Endothelial cell of umbilical vein (primary cell): ENCODE measurements around the gene PIK3C2G. TPM values are rescaled to one million over a fixed set of nuclear protein-coding genes. Genes with fewer than 3 reads are reported as not detected.

Experiments used
- BruUV-seq: library from RNA; stranded (reverse); fragments of 400-500 nt; replicated peaks from 2 replicates; lab custom pipeline; 2021; lab: Mats Ljungman, UMichigan
- CTCF ChIA-PET: fragments of 300-600, 350-600 bp; sonication (Branson Sonifier 250); formaldehyde crosslinking; loops from one replicate; lab custom pipeline; 2021; ENCODE audit warnings: antibody characterized with exemption, inconsistent platforms; lab: Charles Lee
- POLR2A ChIA-PET: fragments of 300-600, 350-600 bp; sonication (Branson Sonifier 250); formaldehyde crosslinking; loops from one replicate; lab custom pipeline; 2021; ENCODE audit warnings: antibody characterized with exemption, inconsistent platforms; lab: Charles Lee
- DNase-seq: peaks from one replicate; pipeline ENCODE4 v3.0.0-alpha.2; 2011; ENCODE audit warnings: low read depth, low spot score
- FAIRE-seq: peaks from 2 replicates; lab custom pipeline; 2011; peaks lifted over from hg19 to GRCh38; lab: Jason Lieb, UNC
- H2AFZ ChIP-seq: 2 replicates; pipeline ENCODE4 v1.6.0; 2012; ENCODE audit warnings: low read depth, low read length, control low read depth, inconsistent platforms
- H3K27ac ChIP-seq: 2 replicates; pipeline ENCODE4 v1.5.1; 2011; ENCODE audit warnings: low read depth, mild to moderate bottlenecking, control low read depth, low read length, moderate library complexity; ENCODE audit not compliant: insufficient read depth
- H3K27me3 ChIP-seq, 2 experiments: 2 replicates each; pipeline versions ENCODE4 v1.6.0 to v1.6.1; 2011; ENCODE audit warnings: low read length in 2 of 2, mixed read lengths in 1 of 2; ENCODE audit not compliant: control insufficient read depth in 2 of 2, insufficient read depth in 2 of 2
- H3K36me3 ChIP-seq, 2 experiments: 2 replicates in 1 of 2; 3 replicates in 1 of 2; pipeline ENCODE4 v1.5.1; 2011; ENCODE audit warnings: low read length in 2 of 2, mild to moderate bottlenecking in 1 of 2, moderate library complexity in 1 of 2; ENCODE audit not compliant: control insufficient read depth in 2 of 2, insufficient read depth in 2 of 2; ENCODE audit errors: extremely low read depth in 1 of 2
- H3K4me1 ChIP-seq: 3 replicates; pipeline ENCODE4 v1.5.1; 2011; ENCODE audit warnings: mild to moderate bottlenecking, low read length; ENCODE audit not compliant: control insufficient read depth, insufficient read depth; ENCODE audit errors: extremely low read depth
- H3K4me2 ChIP-seq: 2 replicates; pipeline ENCODE4 v1.6.1; 2011; ENCODE audit warnings: low read length, control low read depth, mixed read lengths; ENCODE audit not compliant: insufficient read depth
- H3K4me3 ChIP-seq, 3 experiments: fragments of 200-600 bp in 1 of 3; sonication (generic), shearing (Covaris generic) in 1 of 3; replicated peaks in 1 of 3; 2 replicates each; pipeline ENCODE4 v1.5.1; 2011 to 2016; ENCODE audit warnings: control low read depth in 3 of 3, low read length in 3 of 3, mild to moderate bottlenecking in 2 of 3, inconsistent platforms in 1 of 3, low read depth in 1 of 3, moderate library complexity in 1 of 3; ENCODE audit not compliant: insufficient read depth in 1 of 3
- H3K79me2 ChIP-seq: 2 replicates; pipeline ENCODE4 v1.6.0; 2012; ENCODE audit warnings: low read length, inconsistent platforms; ENCODE audit not compliant: control insufficient read depth, insufficient read depth
- H3K9ac ChIP-seq: replicated peaks from 2 replicates; pipeline ENCODE3; 2011; ENCODE audit warnings: low read length, control low read depth; ENCODE audit not compliant: insufficient read depth; ENCODE audit errors: extremely low read depth
- H3K9me1 ChIP-seq: replicated peaks from 3 replicates; pipeline ENCODE4 v1.6.0; 2011; ENCODE audit warnings: mild to moderate bottlenecking, low read length; ENCODE audit not compliant: control insufficient read depth, insufficient read depth; ENCODE audit errors: extremely low read depth
- H3K9me3 ChIP-seq: replicated peaks from 2 replicates; pipeline ENCODE4 v1.5.1; 2012; ENCODE audit warnings: low read length, inconsistent platforms; ENCODE audit not compliant: control insufficient read depth, insufficient read depth
- H4K20me1 ChIP-seq: replicated peaks from 2 replicates; pipeline ENCODE3; 2011; ENCODE audit warnings: mild to moderate bottlenecking, low read length; ENCODE audit not compliant: control insufficient read depth, insufficient read depth; ENCODE audit errors: extremely low read depth
- EZH2 ChIP-seq: IDR thresholded peaks from 2 replicates; pipeline ENCODE4 v1.6.1; 2012; ENCODE audit warnings: borderline replicate concordance, low read depth, mild to moderate bottlenecking, moderate library complexity, low read length, inconsistent platforms; ENCODE audit not compliant: severe bottlenecking
- FOS ChIP-seq: IDR thresholded peaks from 2 replicates; pipeline ENCODE4 v1.6.1; 2011; ENCODE audit warnings: mild to moderate bottlenecking, low read length, moderate library complexity, borderline replicate concordance; ENCODE audit not compliant: insufficient read depth
- GATA2 ChIP-seq: IDR thresholded peaks from 2 replicates; pipeline ENCODE4 v1.7.0; 2011; ENCODE audit warnings: low read depth, mild to moderate bottlenecking, moderate library complexity, mixed read lengths, low read length; ENCODE audit not compliant: insufficient read length, insufficient read depth
- JUN ChIP-seq: IDR thresholded peaks from 2 replicates; pipeline ENCODE4 v1.6.1; 2011; ENCODE audit warnings: borderline replicate concordance, low read depth; ENCODE audit not compliant: insufficient read length, insufficient read depth
- MAX ChIP-seq: IDR thresholded peaks from 2 replicates; pipeline ENCODE4 v1.6.1; 2011; ENCODE audit not compliant: insufficient read depth, insufficient read length
- MYC ChIP-seq: IDR thresholded peaks from one replicate; pipeline ENCODE4 v1.6.1; 2011; ENCODE audit warnings: mild to moderate bottlenecking, low read depth, low read length
- POLR2A ChIP-seq: IDR thresholded peaks from 2 replicates; pipeline ENCODE4 v1.6.1; 2012; ENCODE audit warnings: low read depth, mild to moderate bottlenecking, control low read depth, low read length
- POLR2AphosphoS5 ChIP-seq: IDR thresholded peaks from 2 replicates; pipeline ENCODE4 v1.6.1; 2012; ENCODE audit warnings: low read depth, mild to moderate bottlenecking, control low read depth, low read length, moderate library complexity; ENCODE audit not compliant: insufficient read depth
- dilution Hi-C: fragments of 300-500 bp; cut with MboI; formaldehyde crosslinking; loops from one replicate; pipeline ENCODE4 v1.15.0; 2019; ENCODE audit warnings: low sequenced_read_pairs; ENCODE audit not compliant: extremely low pct_ligation_motif_present
- intact Hi-C: fragments of 100-400 bp; cut with micrococcal nuclease; formaldehyde crosslinking; loops from one replicate; pipeline ENCODE4 v1.10.0; 2022
- polyA plus RNA-seq, 4 experiments: library from polyadenylated mRNA; depleted of rRNA in 3 of 4; stranded (reverse) in 3 of 4; unstranded in 1 of 4; fragments of >200 nt; gene quantifications; 2 replicates each; pipeline versions ENCODE4 v1.2.1 to v1.2.3, GENCODE V29; 2011 to 2012; ENCODE audit warnings: missing spikeins in 1 of 4
- total RNA-seq: library from RNA; stranded (reverse); gene quantifications from 2 replicates; pipeline ENCODE4 v1.2.3, GENCODE V29; 2021
- TF ChIP-seq, protein P1 (sequence below), 2 donors: IDR thresholded peaks; 1 replicate in 1 of 2; 2 replicates in 1 of 2; pipeline ENCODE4 v1.5.1; 2011; ENCODE audit warnings: low read length in 2 of 2, mild to moderate bottlenecking in 2 of 2, moderate library complexity in 2 of 2, control low read depth in 1 of 2, inconsistent platforms in 1 of 2, low read depth in 1 of 2; ENCODE audit not compliant: insufficient read depth in 1 of 2; ENCODE audit errors: extremely low read depth in 1 of 2

PIK3C2G gene
- total and polyA plus RNA-seq, 2 donors (not counting 3 experiments of a cell fraction or from before 2014, with no cell fraction given): not detected

DNA sequence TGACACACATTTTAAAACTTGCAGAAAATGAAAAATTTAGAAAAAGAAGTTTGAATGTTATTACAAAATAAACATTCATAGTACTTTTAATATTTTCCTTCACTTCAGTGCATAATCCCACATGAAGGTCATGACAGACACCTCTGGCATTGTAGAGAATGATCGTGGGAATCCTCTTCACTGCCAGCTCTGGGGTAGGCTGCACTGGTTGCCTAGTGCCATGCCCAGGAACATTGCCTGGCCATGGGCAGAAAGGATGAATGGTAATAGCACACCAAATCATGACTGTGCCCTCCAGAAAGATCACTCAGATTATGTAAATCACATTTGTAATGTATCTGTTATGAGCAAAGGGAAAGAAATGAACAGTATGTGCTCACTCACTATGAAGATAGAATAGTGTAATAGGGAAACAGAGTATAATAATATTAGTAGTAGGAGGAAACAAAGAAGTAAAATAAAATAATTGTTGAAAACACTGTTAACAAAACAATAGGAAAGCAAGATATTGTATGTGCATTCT, 314.8 kb downstream of the PIK3C2G start:
- Histone ChIP-seq H3K4me2 (no peak overlapping the region), H3K36me3 (no peaks in the 10 kb centered on the region), H3K79me2 (no peaks in the 10 kb centered on the region), H4K20me1 (no peaks in the 10 kb centered on the region), H3K27ac (no peak overlapping the region), H3K27me3 (no peaks in the 10 kb centered on the region), H3K4me3 (no peak overlapping the region), H3K4me1 (no peaks in the 10 kb centered on the region), H3K9me3 (no peaks in the 10 kb centered on the region), H3K9me1 (no peaks in the 10 kb centered on the region), H2AFZ (no peak overlapping the region), H3K9ac (no peak overlapping the region)
- FAIRE-seq (no peak), DNase-seq (no peak)
- POLR2A ChIA-PET: no interaction called here
- no TSS peak for BruUV-seq
- CTCF ChIA-PET: no interaction called here
- intact Hi-C loops: no loop called here
- dilution Hi-C loops: no loop called here
- no peak for TF ChIP-seq MAX
- TF ChIP-seq, protein P1, sequence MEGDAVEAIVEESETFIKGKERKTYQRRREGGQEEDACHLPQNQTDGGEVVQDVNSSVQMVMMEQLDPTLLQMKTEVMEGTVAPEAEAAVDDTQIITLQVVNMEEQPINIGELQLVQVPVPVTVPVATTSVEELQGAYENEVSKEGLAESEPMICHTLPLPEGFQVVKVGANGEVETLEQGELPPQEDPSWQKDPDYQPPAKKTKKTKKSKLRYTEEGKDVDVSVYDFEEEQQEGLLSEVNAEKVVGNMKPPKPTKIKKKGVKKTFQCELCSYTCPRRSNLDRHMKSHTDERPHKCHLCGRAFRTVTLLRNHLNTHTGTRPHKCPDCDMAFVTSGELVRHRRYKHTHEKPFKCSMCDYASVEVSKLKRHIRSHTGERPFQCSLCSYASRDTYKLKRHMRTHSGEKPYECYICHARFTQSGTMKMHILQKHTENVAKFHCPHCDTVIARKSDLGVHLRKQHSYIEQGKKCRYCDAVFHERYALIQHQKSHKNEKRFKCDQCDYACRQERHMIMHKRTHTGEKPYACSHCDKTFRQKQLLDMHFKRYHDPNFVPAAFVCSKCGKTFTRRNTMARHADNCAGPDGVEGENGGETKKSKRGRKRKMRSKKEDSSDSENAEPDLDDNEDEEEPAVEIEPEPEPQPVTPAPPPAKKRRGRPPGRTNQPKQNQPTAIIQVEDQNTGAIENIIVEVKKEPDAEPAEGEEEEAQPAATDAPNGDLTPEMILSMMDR (IDR thresholded peaks at IDR 0.05; ENCODE audit: extremely low read depth in 1 of 2, insufficient read depth in 1 of 2, low read depth in 1 of 2, low read length in 2 of 2): no peak
- no peak for TF ChIP-seq MYC
- TF ChIP-seq JUN: no peak
- TF ChIP-seq GATA2: no peak
- TF ChIP-seq FOS: no peak
- no peak for TF ChIP-seq EZH2
- TF ChIP-seq POLR2A: no peak
- TF ChIP-seq POLR2AphosphoS5: no peak
